Transverse colon (tissue), 4 donors: ENCODE data around the gene P2RX7. TPM values are rescaled to one million over a fixed set of nuclear protein-coding genes. Genes with fewer than 3 reads are reported as not detected.

ENCODE experiments used
- DNase-seq: peaks from one replicate; pipeline ENCODE4 v3.0.0-alpha.2; 2019
- H3K27ac ChIP-seq, 4 donors: fragments of 200-600 bp; sonication (generic); 2 replicates each; pipeline ENCODE4 v1.5.1; 2016 to 2018; ENCODE audit warnings: inconsistent platforms in 4 of 4
- H3K27me3 ChIP-seq: fragments of 200-600 bp; sonication (generic); 2 replicates; pipeline ENCODE4 v1.5.1; 2017; ENCODE audit warnings: inconsistent platforms
- H3K36me3 ChIP-seq, 4 donors: fragments of 200-600 bp; sonication (generic); 2 replicates each; pipeline ENCODE4 v1.5.1; 2017 to 2019; ENCODE audit warnings: inconsistent platforms in 4 of 4
- H3K4me1 ChIP-seq, 4 donors: fragments of 200-600 bp; sonication (generic); 2 replicates each; pipeline ENCODE4 v1.5.1; 2017 to 2020; ENCODE audit warnings: inconsistent platforms in 4 of 4
- H3K4me3 ChIP-seq, 4 donors: fragments of 200-600 bp; sonication (generic); 1 replicate in 1 of 4; 2 replicates in 3 of 4; pipeline versions ENCODE4 v1.5.1 to v1.6.1; 2017 to 2019; ENCODE audit warnings: inconsistent platforms in 4 of 4
- H3K9me3 ChIP-seq, 2 donors: fragments of 200-600 bp; sonication (generic); 2 replicates each; pipeline ENCODE4 v1.5.1; 2017 to 2019; ENCODE audit warnings: inconsistent platforms in 2 of 2
- EP300 ChIP-seq: sonication (generic); formaldehyde crosslinking; IDR thresholded peaks from one replicate; pipeline ENCODE4 v1.6.1; 2017; ENCODE audit warnings: antibody characterized with exemption, low read depth
- POLR2A ChIP-seq: fragments of 450-650 bp; IDR thresholded peaks from one replicate; pipeline ENCODE4 v1.6.1; 2016; ENCODE audit warnings: antibody characterized with exemption, mild to moderate bottlenecking, moderate library complexity
- POLR2AphosphoS5 ChIP-seq, 3 donors: sonication (generic); formaldehyde crosslinking; IDR thresholded peaks; one replicate each; pipeline ENCODE4 v1.6.1; 2016; ENCODE audit warnings: antibody characterized with exemption in 3 of 3
- WGBS, 2 donors: methylation state at CpG; one replicate each; pipeline ENCODE4 v1.1.5; 2018; ENCODE audit warnings: low coverage in 1 of 2; 5-methylcytosine and 5-hydroxymethylcytosine counted together
- in situ Hi-C, 4 donors: fragments of 200-750 bp; cut with MboI; loops; one replicate each; pipeline versions ENCODE4 v1.15.0 to v1.15.1; 2017; ENCODE audit warnings: low sequenced_read_pairs in 3 of 4, low pct_ligation_motif_present in 1 of 4, low pct_unique_long_range_greater_than_20kb in 1 of 4
- intact Hi-C: fragments of 100-400 bp; cut with DNase I; formaldehyde crosslinking; loops from one replicate; pipeline ENCODE4 v1.15.1; 2023; ENCODE audit warnings: low total_unique reads
- total RNA-seq, 4 donors: library from RNA; depleted of rRNA; stranded (reverse); fragments of >200 nt; gene quantifications; one replicate each; pipeline ENCODE4 v1.1.0, GENCODE V29; 2016
- TF ChIP-seq, protein P1 (sequence below), 5 experiments: fragments of 200-600 bp in 3 of 5; fragments of 450-650 bp in 2 of 5; sonication (generic) in 3 of 5; IDR thresholded peaks; 1 replicate in 2 of 5; 2 replicates in 3 of 5; pipeline ENCODE4 v1.5.1; 2016 to 2017; ENCODE audit warnings: antibody characterized with exemption in 5 of 5, inconsistent platforms in 3 of 5, mild to moderate bottlenecking in 2 of 5, moderate library complexity in 1 of 5

The P2RX7 gene
- total RNA-seq, 4 donors from 2014 or later, result 0.96 to 7.1 (median 5.1) TPM

DNA sequence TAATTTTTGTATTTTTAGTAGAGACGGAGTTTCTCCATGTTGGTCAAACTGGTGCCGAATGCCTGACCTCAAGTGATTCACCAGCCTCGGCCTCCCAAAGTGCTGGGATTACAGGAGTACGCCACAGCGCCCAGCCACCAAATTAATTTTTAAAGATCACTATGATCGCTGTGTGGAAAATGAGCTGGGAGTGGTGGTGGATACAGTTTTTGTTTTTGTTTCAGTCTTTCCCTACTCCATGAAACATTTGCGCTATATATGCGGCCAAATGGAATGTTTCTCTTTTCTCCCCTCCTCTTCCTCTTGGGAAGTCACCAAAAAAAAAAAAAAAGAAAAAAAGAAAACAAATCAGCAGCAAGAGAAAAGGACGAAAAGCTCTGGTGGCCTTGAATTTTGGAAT, 56.5 kb downstream of the P2RX7 start:
- 92 to 93% methylated on average over 8 to 9 of the region's 9 CpGs for WGBS, 2 donors
- no peaks in the 10 kb centered on the region for H3K4me1 ChIP-seq
- intact Hi-C loops (no loop called here), in situ Hi-C loops (no loop called here)
- H3K36me3 ChIP-seq, result no peaks in the 10 kb centered on the region
- H3K27ac ChIP-seq, result no peak overlapping the region
- no peaks in the 10 kb centered on the region for H3K9me3 ChIP-seq
- no peak for DNase-seq
- no peak overlapping the region for H3K4me3 ChIP-seq
- TF ChIP-seq EP300 (no peak), POLR2AphosphoS5 (IDR thresholded peaks at IDR 0.05) (no peak), POLR2A (no peak)
- TF ChIP-seq, protein P1, sequence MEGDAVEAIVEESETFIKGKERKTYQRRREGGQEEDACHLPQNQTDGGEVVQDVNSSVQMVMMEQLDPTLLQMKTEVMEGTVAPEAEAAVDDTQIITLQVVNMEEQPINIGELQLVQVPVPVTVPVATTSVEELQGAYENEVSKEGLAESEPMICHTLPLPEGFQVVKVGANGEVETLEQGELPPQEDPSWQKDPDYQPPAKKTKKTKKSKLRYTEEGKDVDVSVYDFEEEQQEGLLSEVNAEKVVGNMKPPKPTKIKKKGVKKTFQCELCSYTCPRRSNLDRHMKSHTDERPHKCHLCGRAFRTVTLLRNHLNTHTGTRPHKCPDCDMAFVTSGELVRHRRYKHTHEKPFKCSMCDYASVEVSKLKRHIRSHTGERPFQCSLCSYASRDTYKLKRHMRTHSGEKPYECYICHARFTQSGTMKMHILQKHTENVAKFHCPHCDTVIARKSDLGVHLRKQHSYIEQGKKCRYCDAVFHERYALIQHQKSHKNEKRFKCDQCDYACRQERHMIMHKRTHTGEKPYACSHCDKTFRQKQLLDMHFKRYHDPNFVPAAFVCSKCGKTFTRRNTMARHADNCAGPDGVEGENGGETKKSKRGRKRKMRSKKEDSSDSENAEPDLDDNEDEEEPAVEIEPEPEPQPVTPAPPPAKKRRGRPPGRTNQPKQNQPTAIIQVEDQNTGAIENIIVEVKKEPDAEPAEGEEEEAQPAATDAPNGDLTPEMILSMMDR (IDR thresholded peaks at IDR 0.05), result no peak
- no peaks in the 10 kb centered on the region for H3K27me3 ChIP-seq

DNA sequence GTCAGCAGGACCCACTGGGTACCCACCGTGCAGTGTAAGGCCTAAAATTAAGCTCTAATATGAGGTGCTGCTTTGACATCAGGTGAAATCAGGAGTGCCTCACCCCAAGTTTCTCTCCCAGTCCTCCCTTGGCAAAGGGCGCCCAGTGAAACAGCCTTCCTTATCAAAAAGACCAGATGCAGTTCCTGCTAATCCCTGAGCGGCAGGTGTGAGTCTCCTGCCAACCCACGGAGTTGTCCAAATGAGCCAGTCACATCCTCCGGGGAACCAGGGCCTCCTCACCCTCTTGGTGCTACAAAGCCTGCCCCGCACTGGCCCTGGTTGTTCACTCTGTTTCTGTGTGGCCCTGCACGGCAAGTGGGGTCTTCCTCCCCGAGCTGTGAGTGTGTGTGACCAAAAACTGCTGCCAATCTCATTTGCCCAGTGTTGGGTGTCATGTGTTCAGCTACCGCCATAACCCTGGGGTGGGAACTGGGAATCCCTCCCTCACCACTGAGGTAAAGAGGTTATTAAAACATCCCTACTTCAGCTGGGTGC, 57.0 kb downstream of the P2RX7 start:
- Histone ChIP-seq H3K9me3 (no peaks in the 10 kb centered on the region), H3K27ac (no peak overlapping the region), H3K36me3 (no peaks in the 10 kb centered on the region), H3K4me3 (no peak overlapping the region), H3K27me3 (no peaks in the 10 kb centered on the region), H3K4me1 (no peaks in the 10 kb centered on the region)
- in situ Hi-C loops (no loop called here), intact Hi-C loops (no loop called here)
- TF ChIP-seq, protein P1 (IDR thresholded peaks at IDR 0.05), result no peak
- TF ChIP-seq POLR2A (no peak), POLR2AphosphoS5 (IDR thresholded peaks at IDR 0.05) (no peak), EP300 (no peak)
- 70% methylated on average over 9 of the region's 9 CpGs; no CpG with 5 or more reads in 1 of the 2 donors for WGBS, 2 donors
- DNase-seq, result no peak

DNA sequence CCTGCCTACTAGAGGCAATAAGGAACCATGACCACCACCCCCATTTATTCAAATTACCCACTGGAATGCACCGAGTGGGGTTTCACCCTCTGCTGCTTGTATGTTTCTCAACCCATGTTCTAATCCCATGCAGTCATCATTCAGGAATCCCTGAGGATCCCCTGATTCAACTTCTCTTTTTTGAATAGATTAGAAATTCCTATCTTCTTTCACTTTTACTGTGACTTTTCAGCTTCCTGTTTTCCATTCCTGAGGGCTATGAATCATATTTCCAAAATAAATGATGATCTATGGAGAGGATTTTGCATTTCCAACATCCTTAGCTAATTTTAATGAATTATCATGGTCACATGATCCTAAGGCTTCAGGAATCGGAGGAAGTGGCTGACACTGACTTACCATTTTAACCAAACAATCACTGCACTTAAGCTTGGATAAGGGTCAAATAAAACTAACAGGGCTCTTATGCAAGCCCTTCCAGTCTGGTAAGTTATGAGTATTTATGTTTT, 57.9 kb downstream of the P2RX7 start:
- 46 to 70% methylated on average over 2 of the region's 2 CpGs for WGBS, 2 donors
- Histone ChIP-seq H3K9me3 (no peaks in the 10 kb centered on the region), H3K4me3 (no peak overlapping the region), H3K27ac (peak overlapping the region in 1 of 4 donors; percentile 1), H3K4me1 (no peaks in the 10 kb centered on the region), H3K36me3 (no peaks in the 10 kb centered on the region), H3K27me3 (no peaks in the 10 kb centered on the region)
- in situ Hi-C loops, result no loop called here
- intact Hi-C loops, result no loop called here
- TF ChIP-seq, protein P1 (IDR thresholded peaks at IDR 0.05), result no peak
- no peak for TF ChIP-seq POLR2A
- no peak for TF ChIP-seq EP300
- TF ChIP-seq POLR2AphosphoS5 (IDR thresholded peaks at IDR 0.05), result no peak
- no peak for DNase-seq

DNA sequence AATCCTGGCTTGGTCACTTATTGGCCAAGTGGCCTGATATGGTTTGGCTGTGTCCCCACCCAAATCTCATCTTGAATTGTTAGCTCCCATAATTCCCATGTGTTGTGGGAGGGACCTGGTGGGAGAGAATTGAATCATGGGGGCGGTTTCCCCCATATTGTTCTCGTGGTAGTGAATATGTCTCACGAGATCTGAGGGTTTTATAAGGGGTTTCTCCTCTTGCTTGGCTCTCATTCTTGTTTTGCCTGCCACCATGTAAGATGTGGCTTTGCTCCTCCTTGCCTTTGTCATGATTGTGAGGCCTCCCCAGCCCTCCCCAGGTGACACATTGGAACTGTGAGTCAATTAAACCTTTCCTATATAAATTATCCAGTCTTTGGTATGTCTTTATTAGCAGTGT, 58.5 kb downstream of the P2RX7 start:
- DNase-seq, result no peak
- H3K36me3 ChIP-seq, result no peaks in the 10 kb centered on the region
- no peaks in the 10 kb centered on the region for H3K9me3 ChIP-seq
- no peaks in the 10 kb centered on the region for H3K27me3 ChIP-seq
- no peak for TF ChIP-seq POLR2AphosphoS5 (IDR thresholded peaks at IDR 0.05)
- TF ChIP-seq, protein P1 (IDR thresholded peaks at IDR 0.05), result no peak
- TF ChIP-seq POLR2A, result no peak
- no peak for TF ChIP-seq EP300
- no peaks in the 10 kb centered on the region for H3K4me1 ChIP-seq
- 87% methylated on average over 3 of the region's 3 CpGs; no CpG with 5 or more reads in 1 of the 2 donors for WGBS, 2 donors
- in situ Hi-C loops, result no loop called here
- intact Hi-C loops, result no loop called here
- peak overlapping the region in 1 of 4 donors; percentile 1 for H3K27ac ChIP-seq
- no peak overlapping the region for H3K4me3 ChIP-seq
